HUDEP-2 (cell line): ENCODE measurements around the gene RNPS1.
A peak's percentile ranks its signal among the peaks of the same experiment; 100 is the strongest.
"Not testable (repeated sequence)": the region's sequence is repeated elsewhere in the genome, so short reads cannot be mapped to it uniquely, and the experiment has no call there.

Source experiments
- DNase-seq, 76 experiments: peaks; one replicate each; lab custom pipeline; 2025; ENCODE audit not compliant: unreplicated experiment in 76 of 76; lab: John Stamatoyannopoulos, UW

The RNPS1 gene

GRCh38 chr16:2284001-2284770 is 16.3 kb upstream of the RNPS1 start:
- DNase-seq, result peak in 3 of 76 experiments; percentile 17 to 55 (median 36)

- no peak for DNase-seq
These were observed 15.1 kb upstream of the RNPS1 start for GRCh38 chr16:2282866-2283555.

GRCh38 chr16:2282262-2282661 is 14.3 kb upstream of the RNPS1 start:
- no peak for DNase-seq

- no peak for DNase-seq
These were observed 13.1 kb upstream of the RNPS1 start for GRCh38 chr16:2280981-2281542.

- no peak for DNase-seq
These were observed 12.5 kb upstream of the RNPS1 start for GRCh38 chr16:2280461-2280860.

- no peak for DNase-seq
These were observed 11.3 kb upstream of the RNPS1 start for GRCh38 chr16:2278956-2279800.

GRCh38 chr16:2278272-2278608 is 10.3 kb upstream of the RNPS1 start:
- no peak for DNase-seq

GRCh38 chr16:2277466-2278271 is 9.7 kb upstream of the RNPS1 start:
- DNase-seq, result no peak

GRCh38 chr16:2276368-2277195 is 8.7 kb upstream of the RNPS1 start:
- no peak for DNase-seq

GRCh38 chr16:2275476-2276367 is 7.8 kb upstream of the RNPS1 start:
- DNase-seq, result no peak

- DNase-seq, result no peak
These were observed 6.0 kb upstream of the RNPS1 start for GRCh38 chr16:2273931-2274330.

- DNase-seq, result no peak
These were observed 5.6 kb upstream of the RNPS1 start for GRCh38 chr16:2273484-2273883.

- DNase-seq, result no peak
These were observed 4.0 kb upstream of the RNPS1 start for GRCh38 chr16:2271848-2272461.

- DNase-seq, result no peak
These were observed 2.9 kb upstream of the RNPS1 start for GRCh38 chr16:2270588-2271470.

- DNase-seq, result no peak
These were observed 2.1 kb upstream of the RNPS1 start for GRCh38 chr16:2270070-2270462.

GRCh38 chr16:2267505-2267912 is 417 bp downstream of the RNPS1 start:
- DNase-seq, result peak in 12 of 76 experiments; percentile 32 to 77 (median 66)

GRCh38 chr16:2266887-2267286 is 1.0 kb downstream of the RNPS1 start:
- DNase-seq, result not testable (repeated sequence)
